Pancreas (tissue), 10 donors: ENCODE data around the gene NCK1. TPM values are rescaled to one million over a fixed set of nuclear protein-coding genes. Genes with fewer than 3 reads are reported as not detected.

Experiments used
- ATAC-seq, 4 donors: fragments of 200-7000 bp; cut with Tn5 transposase; one replicate each; pipeline versions ENCODE4 v1.8.0 to v1.9.1; 2020; ENCODE audit warnings: mild to moderate bottlenecking in 4 of 4, moderate library complexity in 4 of 4
- DNase-seq, 6 donors: peaks; one replicate each; pipeline ENCODE4 v3.0.0-alpha.2; 2020
- FAIRE-seq: peaks from 2 replicates; lab custom pipeline; 2012; peaks lifted over from hg19 to GRCh38; lab: Jason Lieb, UNC
- H3K27ac ChIP-seq, 4 donors: fragments of 200-600 bp; sonication (generic); 1 replicate in 3 of 4; 2 replicates in 1 of 4; pipeline versions ENCODE4 v1.5.0 to v1.8.0; 2020
- H3K27me3 ChIP-seq, 4 donors: fragments of 200-600 bp; one replicate each; pipeline ENCODE4 v1.8.0; 2021
- H3K36me3 ChIP-seq, 3 donors: fragments of 200-600 bp; sonication (generic) in 1 of 3; one replicate each; pipeline versions ENCODE4 v1.5.0 to v1.8.0; 2020 to 2021
- H3K4me1 ChIP-seq, 3 donors: fragments of 200-600 bp; one replicate each; pipeline ENCODE4 v1.8.0; 2021
- H3K4me3 ChIP-seq, 4 donors: fragments of 200-600 bp; sonication (generic) in 2 of 4; one replicate each; pipeline versions ENCODE4 v1.5.0 to v1.8.0; 2020 to 2021
- H3K9me3 ChIP-seq, 4 donors: fragments of 200-600 bp; one replicate each; pipeline ENCODE4 v1.8.0; 2021
- WGBS, 2 donors: extraction: QIAGEN DNeasy Blood & Tissue Kit; methylation state at CpG; one replicate each; pipeline ENCODE4 v1.1.7; 2013; 5-methylcytosine and 5-hydroxymethylcytosine counted together
- intact Hi-C, 3 donors: fragments of 100-400 bp; cut with DNase I; formaldehyde crosslinking; loops; one replicate each; pipeline versions ENCODE4 v1.11.1 to v1.14.2; 2022
- polyA plus RNA-seq, 2 donors: library from polyadenylated mRNA; stranded (reverse); fragments of 200-250 nt; gene quantifications; one replicate each; pipeline ENCODE4 v1.2.3, GENCODE V29; 2013
- total RNA-seq, 6 donors: library from RNA; stranded (reverse); fragmentation: NEBNext Ultra II Directional in 4 of 6; extraction: Animal tissue kit (Norgen Biotek cat#: 25700) in 4 of 6; gene quantifications; one replicate each; pipeline versions ENCODE4 v1.2.1 to v1.2.4, GENCODE V29; 2021 to 2023
- TF ChIP-seq, protein P1 (sequence below), 4 donors: fragments of 200-600 bp; sonication (generic) in 3 of 4; IDR thresholded peaks; one replicate each; pipeline versions ENCODE4 v1.5.0 to v1.8.0; 2021; ENCODE audit warnings: antibody characterized with exemption in 4 of 4
- donor health status: healthy with polysubstance abuse.
- donor health status: DM: no; HTN: no; CAD: no; lungs with moderate emphysema.
- donor health status: DM: no; HTN: no; CAD: no.
- donor health status: control.
- donor health status: control.
- donor health status: Bipolar disorder and iron deficiency.
- donor health status: DM: yes; HTN: yes; CAD: no.
- donor health status: DM: no; HTN: no; CAD: no.
- donor health status: DM: no; HTN: no; CAD: no.
- donor health status: DM: yes; HTN: yes; CAD: no.

Gene NCK1
- total and polyA plus RNA-seq, 8 donors, result 5.4 to 28.3 (median 10.8) TPM

DNA sequence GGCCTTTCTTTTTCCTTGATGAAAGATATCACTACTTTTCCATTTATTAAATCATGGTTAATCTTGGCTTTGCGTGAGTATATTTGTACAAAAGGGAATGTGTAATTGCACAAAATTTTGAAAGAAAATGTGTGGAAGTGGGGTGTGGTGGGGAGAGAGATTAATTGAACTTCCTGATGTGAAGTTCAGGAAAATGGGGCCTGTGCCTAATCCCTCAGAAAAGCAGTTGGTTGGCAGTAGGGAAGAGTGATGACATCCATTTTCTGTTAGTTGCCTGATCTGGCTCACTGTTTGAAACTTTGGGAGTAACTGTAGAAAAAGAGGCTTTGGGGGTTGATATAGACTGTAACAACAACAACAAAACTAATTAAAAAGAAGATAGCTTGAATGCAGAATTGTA lies 85.0 kb downstream of the NCK1 start:
- Histone ChIP-seq H3K27ac (no peak overlapping the region), H3K4me1 (peaks cover 0 to 5% (median 0%) of the 10 kb centered on the region in 3 donors), H3K9me3 (no peaks in the 10 kb centered on the region), H3K36me3 (no peaks in the 10 kb centered on the region), H3K27me3 (no peaks in the 10 kb centered on the region), H3K4me3 (no peak overlapping the region)
- TF ChIP-seq, protein P1, sequence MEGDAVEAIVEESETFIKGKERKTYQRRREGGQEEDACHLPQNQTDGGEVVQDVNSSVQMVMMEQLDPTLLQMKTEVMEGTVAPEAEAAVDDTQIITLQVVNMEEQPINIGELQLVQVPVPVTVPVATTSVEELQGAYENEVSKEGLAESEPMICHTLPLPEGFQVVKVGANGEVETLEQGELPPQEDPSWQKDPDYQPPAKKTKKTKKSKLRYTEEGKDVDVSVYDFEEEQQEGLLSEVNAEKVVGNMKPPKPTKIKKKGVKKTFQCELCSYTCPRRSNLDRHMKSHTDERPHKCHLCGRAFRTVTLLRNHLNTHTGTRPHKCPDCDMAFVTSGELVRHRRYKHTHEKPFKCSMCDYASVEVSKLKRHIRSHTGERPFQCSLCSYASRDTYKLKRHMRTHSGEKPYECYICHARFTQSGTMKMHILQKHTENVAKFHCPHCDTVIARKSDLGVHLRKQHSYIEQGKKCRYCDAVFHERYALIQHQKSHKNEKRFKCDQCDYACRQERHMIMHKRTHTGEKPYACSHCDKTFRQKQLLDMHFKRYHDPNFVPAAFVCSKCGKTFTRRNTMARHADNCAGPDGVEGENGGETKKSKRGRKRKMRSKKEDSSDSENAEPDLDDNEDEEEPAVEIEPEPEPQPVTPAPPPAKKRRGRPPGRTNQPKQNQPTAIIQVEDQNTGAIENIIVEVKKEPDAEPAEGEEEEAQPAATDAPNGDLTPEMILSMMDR (IDR thresholded peaks at IDR 0.05), result no peak
- DNase-seq, result no peak
- FAIRE-seq, result no peak
- intact Hi-C loops, result no loop called here
- no peak for ATAC-seq
- WGBS, 2 donors, result 89 to 94% methylated on average over 1 of the region's 1 CpG

DNA sequence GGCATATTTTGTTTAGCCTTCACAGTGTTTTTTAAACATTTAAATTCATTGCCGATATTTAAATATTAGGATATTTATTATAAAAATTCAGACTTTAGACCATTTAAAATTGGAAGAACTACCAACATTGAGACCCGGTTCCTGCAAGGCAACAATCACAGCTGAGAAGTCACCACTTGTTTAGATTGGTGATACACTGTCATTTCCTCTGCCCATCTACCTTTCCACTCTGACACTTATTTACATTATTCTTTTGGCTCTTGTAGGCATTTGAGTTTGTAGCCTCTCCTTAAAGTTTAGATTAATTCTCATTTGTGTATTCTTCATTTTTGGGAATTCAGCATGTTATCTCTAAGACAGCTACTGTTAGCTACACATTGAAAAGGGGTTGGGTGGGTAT lies 85.5 kb downstream of the NCK1 start:
- TF ChIP-seq, protein P1 (IDR thresholded peaks at IDR 0.05), result no peak
- FAIRE-seq (no peak), DNase-seq (no peak), ATAC-seq (no peak)
- peaks cover 0 to 5% (median 0%) of the 10 kb centered on the region in 3 donors for H3K4me1 ChIP-seq
- WGBS, 2 donors, result 49 to 50% methylated on average over 2 of the region's 2 CpGs
- H3K27me3 ChIP-seq, result no peaks in the 10 kb centered on the region
- H3K4me3 ChIP-seq, result no peak overlapping the region
- H3K9me3 ChIP-seq, result no peaks in the 10 kb centered on the region
- intact Hi-C loops, result no loop called here
- H3K27ac ChIP-seq, result no peak overlapping the region
- no peaks in the 10 kb centered on the region for H3K36me3 ChIP-seq

DNA sequence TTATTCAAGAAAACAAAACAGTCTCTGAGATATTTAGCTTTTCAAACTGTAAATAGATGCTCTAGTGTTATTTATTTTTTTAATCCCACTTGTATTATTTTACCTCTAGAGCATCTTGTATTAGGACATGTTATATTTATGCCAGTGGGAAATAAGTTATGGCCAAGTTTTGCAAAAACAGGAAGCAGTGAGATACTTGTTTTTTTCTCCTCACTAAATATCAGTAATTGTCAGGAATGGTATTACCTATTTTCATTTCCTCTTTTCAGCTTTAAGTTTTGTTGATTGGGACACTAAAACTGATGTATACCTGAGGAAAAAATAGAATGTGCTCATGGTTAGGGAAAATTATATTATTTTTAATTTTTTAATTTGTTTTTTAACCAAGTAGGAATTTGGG lies 87.1 kb downstream of the NCK1 start:
- FAIRE-seq, result peak; percentile 29
- no peaks in the 10 kb centered on the region for H3K36me3 ChIP-seq
- no peak for DNase-seq
- H3K9me3 ChIP-seq, result no peaks in the 10 kb centered on the region
- no peak overlapping the region for H3K4me3 ChIP-seq
- TF ChIP-seq, protein P1 (IDR thresholded peaks at IDR 0.05), result no peak
- peaks cover 0 to 5% (median 0%) of the 10 kb centered on the region in 3 donors for H3K4me1 ChIP-seq
- no peak for ATAC-seq
- intact Hi-C loops, result no loop called here
- no peak overlapping the region for H3K27ac ChIP-seq
- no peaks in the 10 kb centered on the region for H3K27me3 ChIP-seq

DNA sequence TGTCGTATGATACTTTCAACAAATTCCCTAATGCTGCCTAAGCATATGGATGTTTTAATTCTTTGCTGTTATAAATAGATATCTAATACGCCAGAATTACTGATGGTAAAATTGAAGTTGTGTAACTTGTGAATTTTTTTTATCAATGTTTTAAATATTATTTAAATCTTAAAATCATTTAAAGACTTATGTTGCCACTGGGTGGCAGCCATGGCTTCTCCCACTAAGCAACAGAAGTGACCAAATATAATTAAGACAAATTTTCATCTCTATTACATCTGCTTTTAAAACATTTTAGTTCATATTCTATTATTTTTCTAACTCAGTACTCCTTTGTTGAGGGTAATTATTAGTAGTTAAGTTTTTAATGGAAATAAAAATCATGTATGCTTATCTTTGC lies 87.7 kb downstream of the NCK1 start:
- H3K9me3 ChIP-seq, result no peaks in the 10 kb centered on the region
- 88 to 94% methylated on average over 2 of the region's 2 CpGs for WGBS, 2 donors
- H3K4me1 ChIP-seq, result peaks cover 0 to 5% (median 0%) of the 10 kb centered on the region in 3 donors
- ATAC-seq, result no peak
- DNase-seq, result no peak
- no peak overlapping the region for H3K27ac ChIP-seq
- peak; percentile 81 for FAIRE-seq
- no peaks in the 10 kb centered on the region for H3K27me3 ChIP-seq
- intact Hi-C loops, result no loop called here
- no peaks in the 10 kb centered on the region for H3K36me3 ChIP-seq
- TF ChIP-seq, protein P1 (IDR thresholded peaks at IDR 0.05), result peak in 1 of 4 donors; percentile 15
- H3K4me3 ChIP-seq, result no peak overlapping the region

DNA sequence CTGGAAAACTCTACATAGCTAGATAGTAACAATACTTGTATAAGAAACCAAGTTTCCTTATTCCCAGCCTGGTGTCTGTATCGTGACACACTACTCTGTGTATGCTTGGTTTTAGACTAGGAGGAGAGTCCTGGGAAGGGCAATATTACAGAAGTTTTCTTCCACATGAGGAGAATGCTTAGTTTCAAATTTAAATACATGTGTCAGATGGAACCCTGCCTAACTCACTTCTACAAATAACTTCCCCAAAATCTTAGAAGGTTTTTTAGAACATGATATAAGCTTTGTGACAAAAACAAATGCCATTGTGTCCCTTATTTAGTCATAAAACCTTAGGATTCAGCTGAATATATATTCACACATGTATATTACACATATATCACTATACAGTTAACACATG lies 88.6 kb downstream of the NCK1 start:
- no peaks in the 10 kb centered on the region for H3K36me3 ChIP-seq
- 94 to 98% methylated on average over 1 of the region's 1 CpG for WGBS, 2 donors
- no peaks in the 10 kb centered on the region for H3K9me3 ChIP-seq
- H3K27me3 ChIP-seq, result no peaks in the 10 kb centered on the region
- TF ChIP-seq, protein P1 (IDR thresholded peaks at IDR 0.05), result no peak
- intact Hi-C loops, result no loop called here
- ATAC-seq (peak in 1 of 4 donors; percentile 32), FAIRE-seq (no peak), DNase-seq (no peak)
- H3K4me3 ChIP-seq, result no peak overlapping the region
- peaks cover 0 to 5% (median 0%) of the 10 kb centered on the region in 3 donors for H3K4me1 ChIP-seq
- H3K27ac ChIP-seq, result no peak overlapping the region
